OCI-LY7 (cell line): Measurements from ENCODE around the gene FCGR3B.
"Not testable (repeated sequence)": the region's sequence is repeated elsewhere in the genome, so short reads cannot be mapped to it uniquely, and the experiment has no call there.

Experiments used
- CTCF ChIP-seq: fragments of 200-600 bp; sonication (generic); conservative IDR thresholded peaks from 2 replicates; pipeline ENCODE4 v1.5.1; 2014; ENCODE audit warnings: mild to moderate bottlenecking, antibody characterized with exemption, low read length, moderate library complexity, mixed read lengths
- EZH2phosphoT487 ChIP-seq: fragments of 200-600 bp; sonication (generic); IDR thresholded peaks from 2 replicates; pipeline ENCODE4 v1.6.1; 2018; ENCODE audit warnings: low read depth, borderline replicate concordance, mild to moderate bottlenecking, mixed run types, antibody characterized with exemption, low read length, moderate library complexity, mixed read lengths

- TF ChIP-seq CTCF, EZH2phosphoT487: not testable (repeated sequence)
These were observed 12.7 kb upstream of the FCGR3B start for GRCh38 chr1:161643481-161644208.
